Muscle layer of duodenum (tissue), 2 donors: Measurements from ENCODE around the gene RPAIN.
A peak's percentile ranks its signal among the peaks of the same experiment; 100 is the strongest.
"Not testable (repeated sequence)": the region's sequence is repeated elsewhere in the genome, so short reads cannot be mapped to it uniquely, and the experiment has no call there.

ENCODE experiments used
- H3K27ac ChIP-seq: one replicate; pipeline ENCODE4 v1.7.0; 2013; ENCODE audit warnings: mild to moderate bottlenecking, low read length
- H3K27me3 ChIP-seq: one replicate; pipeline ENCODE4 v1.7.0; 2013; ENCODE audit warnings: low read depth, mild to moderate bottlenecking, control low read depth, low read length
- H3K36me3 ChIP-seq, 2 donors: one replicate each; pipeline ENCODE4 v1.7.0; 2013; ENCODE audit warnings: low read length in 2 of 2, control low read depth in 1 of 2, mild to moderate bottlenecking in 1 of 2; ENCODE audit not compliant: insufficient read depth in 2 of 2, control insufficient read depth in 1 of 2
- H3K4me1 ChIP-seq, 2 donors: one replicate each; pipeline ENCODE4 v1.7.0; 2013; ENCODE audit warnings: low read length in 2 of 2, mild to moderate bottlenecking in 2 of 2, control low read depth in 1 of 2, moderate library complexity in 1 of 2; ENCODE audit not compliant: insufficient read depth in 2 of 2, control insufficient read depth in 1 of 2
- H3K4me3 ChIP-seq, 2 donors: one replicate each; pipeline ENCODE4 v1.7.0; 2013; ENCODE audit warnings: low read length in 2 of 2, low read depth in 1 of 2, mild to moderate bottlenecking in 1 of 2
- H3K9me3 ChIP-seq, 2 donors: one replicate each; pipeline ENCODE4 v1.7.0; 2013; ENCODE audit warnings: low read length in 2 of 2, control low read depth in 1 of 2, mild to moderate bottlenecking in 1 of 2; ENCODE audit not compliant: control insufficient read depth in 1 of 2
- donor health status: healthy.

Gene RPAIN

GRCh38 chr17:5431234-5431633 is 11.3 kb downstream of the RPAIN start:
- not testable (repeated sequence) for H3K4me1 ChIP-seq, H3K27ac ChIP-seq, H3K27me3 ChIP-seq, H3K9me3 ChIP-seq, H3K4me3 ChIP-seq
- H3K36me3 ChIP-seq: peaks cover 75 to 80% of the 10 kb centered on the region in 2 donors

GRCh38 chr17:5431949-5432556 is 12.1 kb downstream of the RPAIN start:
- no peaks in the 10 kb centered on the region for H3K27me3 ChIP-seq
- H3K36me3 ChIP-seq: peaks cover 76 to 85% of the 10 kb centered on the region in 2 donors
- H3K9me3 ChIP-seq: no peaks in the 10 kb centered on the region
- no peak overlapping the region for H3K4me3 ChIP-seq
- H3K4me1 ChIP-seq: peaks cover 0 to 8% of the 10 kb centered on the region in 2 donors
- no peak overlapping the region for H3K27ac ChIP-seq

GRCh38 chr17:5434984-5435383 is 15.0 kb downstream of the RPAIN start:
- Histone ChIP-seq H3K27ac (no peak overlapping the region), H3K9me3 (no peaks in the 10 kb centered on the region), H3K36me3 (peaks cover 60 to 62% of the 10 kb centered on the region in 2 donors), H3K4me1 (peaks cover 0 to 20% of the 10 kb centered on the region in 2 donors), H3K4me3 (no peak overlapping the region), H3K27me3 (no peaks in the 10 kb centered on the region)

- H3K27me3 ChIP-seq, H3K9me3 ChIP-seq, H3K4me3 ChIP-seq, H3K27ac ChIP-seq: not testable (repeated sequence)
- H3K36me3 ChIP-seq: peaks cover 55 to 56% of the 10 kb centered on the region in 2 donors
- peaks cover 0 to 20% of the 10 kb centered on the region in 2 donors for H3K4me1 ChIP-seq
Measured at GRCh38 chr17:5435781-5436315, 15.9 kb downstream of the RPAIN start.

GRCh38 chr17:5437721-5438317 is 17.8 kb downstream of the RPAIN start:
- H3K4me3 ChIP-seq: peak overlapping the region; percentile 95
- H3K36me3 ChIP-seq: peaks cover 35 to 41% of the 10 kb centered on the region in 2 donors
- H3K27me3 ChIP-seq: no peaks in the 10 kb centered on the region
- peak overlapping the region; percentile 87 for H3K27ac ChIP-seq
- H3K9me3 ChIP-seq: no peaks in the 10 kb centered on the region
- peaks cover 0 to 20% of the 10 kb centered on the region in 2 donors for H3K4me1 ChIP-seq

- Histone ChIP-seq H3K27ac (peak within 1 kb of the TSS; percentile 87), H3K27me3 (no peaks in the 10 kb centered on the region), H3K4me3 (peak within 1 kb of the TSS; percentile 95), H3K36me3 (peaks cover 33 to 38% of the 10 kb centered on the region in 2 donors), H3K4me1 (peaks cover 0 to 20% of the 10 kb centered on the region in 2 donors), H3K9me3 (no peaks in the 10 kb centered on the region)
Measured at GRCh38 chr17:5438716-5439445, 18.9 kb downstream of the RPAIN start, which contains the start of gene C1QBP. Gene C1QBP (minus strand): TSS chr17:5439155. CDS start chr17:5439073, 82 bp downstream.

GRCh38 chr17:5439446-5439764 is 19.4 kb downstream of the RPAIN start:
- H3K9me3 ChIP-seq: no peaks in the 10 kb centered on the region
- H3K4me1 ChIP-seq: peaks cover 0 to 20% of the 10 kb centered on the region in 2 donors
- no peaks in the 10 kb centered on the region for H3K27me3 ChIP-seq
- H3K4me3 ChIP-seq: peak overlapping the region; percentile 95
- H3K27ac ChIP-seq: peak overlapping the region; percentile 84
- H3K36me3 ChIP-seq: peaks cover 34 to 38% of the 10 kb centered on the region in 2 donors

- H3K9me3 ChIP-seq: no peaks in the 10 kb centered on the region
- H3K4me1 ChIP-seq: peaks cover 0 to 5% of the 10 kb centered on the region in 2 donors
- H3K27me3 ChIP-seq: no peaks in the 10 kb centered on the region
- peaks cover 27 to 56% of the 10 kb centered on the region in 2 donors for H3K36me3 ChIP-seq
- H3K4me3 ChIP-seq: no peak overlapping the region
- H3K27ac ChIP-seq: no peak overlapping the region
Measured at GRCh38 chr17:5443728-5444127, 23.7 kb downstream of the RPAIN start.

- H3K27me3 ChIP-seq: no peaks in the 10 kb centered on the region
- no peaks in the 10 kb centered on the region for H3K9me3 ChIP-seq
- H3K36me3 ChIP-seq: peaks cover 29 to 58% of the 10 kb centered on the region in 2 donors
- no peak overlapping the region for H3K4me3 ChIP-seq
- peaks cover 0 to 5% of the 10 kb centered on the region in 2 donors for H3K4me1 ChIP-seq
- no peak overlapping the region for H3K27ac ChIP-seq
Measured at GRCh38 chr17:5444209-5444608, 24.2 kb downstream of the RPAIN start.

- H3K4me3 ChIP-seq: no peak overlapping the region
- H3K27me3 ChIP-seq: no peaks in the 10 kb centered on the region
- H3K27ac ChIP-seq: no peak overlapping the region
- no peaks in the 10 kb centered on the region for H3K9me3 ChIP-seq
- peaks cover 39 to 68% of the 10 kb centered on the region in 2 donors for H3K36me3 ChIP-seq
- H3K4me1 ChIP-seq: no peaks in the 10 kb centered on the region
Measured at GRCh38 chr17:5446786-5447185, 26.8 kb downstream of the RPAIN start.

GRCh38 chr17:5464717-5465507 is 44.9 kb downstream of the RPAIN start:
- Histone ChIP-seq H3K36me3 (peaks cover 4 to 15% of the 10 kb centered on the region in 2 donors), H3K27me3 (no peaks in the 10 kb centered on the region), H3K4me3 (no peak overlapping the region), H3K9me3 (no peaks in the 10 kb centered on the region), H3K4me1 (peaks cover 0 to 16% of the 10 kb centered on the region in 2 donors), H3K27ac (no peak overlapping the region)
